SW480 (cell line): ENCODE results near the gene PHTF2.

Source experiments
- DNase-seq: peaks from one replicate; pipeline ENCODE4 v3.0.0-alpha.2; 2016; ENCODE audit warnings: low spot score

The PHTF2 gene

GRCh38 chr7:77794000-77794399 lies 4.6 kb upstream of the PHTF2 start:
- no peak for DNase-seq

- no peak for DNase-seq
Measured at GRCh38 chr7:77796109-77796508, 2.5 kb upstream of the PHTF2 start.

- no peak for DNase-seq
Measured at GRCh38 chr7:77796960-77797359, 1.6 kb upstream of the PHTF2 start.

GRCh38 chr7:77797734-77798393 lies 709 bp upstream of the PHTF2 start:
- no peak for DNase-seq

- peak; percentile 68 for DNase-seq
Measured at GRCh38 chr7:77799078-77799964, 748 bp downstream of the PHTF2 start.

GRCh38 chr7:77800158-77800557 lies 1.6 kb downstream of the PHTF2 start:
- DNase-seq, result no peak

GRCh38 chr7:77800730-77801129 lies 2.2 kb downstream of the PHTF2 start:
- DNase-seq, result no peak

GRCh38 chr7:77802557-77803405 lies 4.2 kb downstream of the PHTF2 start:
- no peak for DNase-seq

- no peak for DNase-seq
Measured at GRCh38 chr7:77806425-77806824, 7.9 kb downstream of the PHTF2 start.

GRCh38 chr7:77808517-77808916 lies 9.9 kb downstream of the PHTF2 start:
- no peak for DNase-seq

- DNase-seq, result no peak
Measured at GRCh38 chr7:77811516-77812289, 13.1 kb downstream of the PHTF2 start.

GRCh38 chr7:77812290-77812685 lies 13.7 kb downstream of the PHTF2 start:
- no peak for DNase-seq

GRCh38 chr7:77813180-77813579 lies 14.6 kb downstream of the PHTF2 start:
- no peak for DNase-seq

GRCh38 chr7:77819021-77819420 lies 20.4 kb downstream of the PHTF2 start:
- no peak for DNase-seq

GRCh38 chr7:77820967-77821366 lies 22.4 kb downstream of the PHTF2 start:
- no peak for DNase-seq

- DNase-seq, result no peak
Measured at GRCh38 chr7:77822269-77822668, 23.7 kb downstream of the PHTF2 start.

- DNase-seq, result no peak
Measured at GRCh38 chr7:77823787-77824186, 25.2 kb downstream of the PHTF2 start.

- no peak for DNase-seq
Measured at GRCh38 chr7:77824636-77825035, 26.1 kb downstream of the PHTF2 start.

GRCh38 chr7:77825131-77825530 lies 26.6 kb downstream of the PHTF2 start:
- DNase-seq, result no peak

GRCh38 chr7:77826300-77826699 lies 27.7 kb downstream of the PHTF2 start:
- DNase-seq, result no peak

- DNase-seq, result no peak
Measured at GRCh38 chr7:77827999-77828398, 29.4 kb downstream of the PHTF2 start.
